Measurements from ENCODE around the gene PPIF. TPM values are rescaled to one million over a fixed set of nuclear protein-coding genes. Genes with fewer than 3 reads are reported as not detected.

PPIF gene
- total and polyA plus RNA-seq, 2 of the 4 experiments (the other 2 are of a cell fraction), result 29.2 to 130 TPM

- H3K36me3 ChIP-seq (ENCODE audit: control insufficient read depth, insufficient read depth, low read length), result peaks cover 59% of the 10 kb centered on the region
- H3K23ac ChIP-seq (ENCODE audit: low read depth, low read length), result no peak overlapping the region
- 0 out of 2 replicates have a peak, but pooled peaks cover 3% of the 10 kb centered on the region for H4K20me1 ChIP-seq (ENCODE audit: insufficient read depth, low read length)
- no peak overlapping the region for H3K9ac ChIP-seq (ENCODE audit: low read depth, low read length)
- H4K5ac ChIP-seq (ENCODE audit: low read depth, low read length), result no peak overlapping the region
- dilution Hi-C loops (cut with HindIII; ENCODE audit: low sequenced_read_pairs, unreplicated experiment) (no loop called here), intact Hi-C loops (cut with micrococcal nuclease) (no loop called here), in situ Hi-C loops (cut with MboI; ENCODE audit: low sequenced_read_pairs) (loop anchor here (25.0 kb wide), 1 partner anchor 95 kb away; no protein-coding TSS in a partner anchor)
- H3K14ac ChIP-seq (replicated peaks; ENCODE audit: low read depth, low read length), result no peak overlapping the region
- TF ChIP-seq POLR2A (IDR thresholded peaks at IDR 0.05; ENCODE audit: low read depth, low read length) (no peak), BHLHE40 (IDR thresholded peaks at IDR 0.05; ENCODE audit: low read depth, low read length) (no peak), MXI1 (IDR thresholded peaks at IDR 0.05; ENCODE audit: borderline replicate concordance, low read depth, low read length) (no peak), SMC3 (IDR thresholded peaks at IDR 0.05; ENCODE audit: low read depth, low read length) (no peak), MAZ (IDR thresholded peaks at IDR 0.05; ENCODE audit: borderline replicate concordance, low read depth, low read length) (no peak), CEBPB (IDR thresholded peaks at IDR 0.05; ENCODE audit: low read depth, low read length) (no peak), CHD1 (IDR thresholded peaks at IDR 0.05; ENCODE audit: low read depth, low read length) (no peak), CTCF (conservative IDR thresholded peaks at IDR 0.05; ENCODE audit: low read depth, low read length) (no peak), USF2 (IDR thresholded peaks at IDR 0.05; ENCODE audit: low read depth, low read length) (no peak)
- H3K4ac ChIP-seq (ENCODE audit: low read depth, low read length), result no peak overlapping the region
- H3K4me1 ChIP-seq (ENCODE audit: control insufficient read depth, insufficient read depth, low read length), result peaks cover 3% of the 10 kb centered on the region; the same call in 1 of the 2 replicates
- no peak overlapping the region for H2BK120ac ChIP-seq (ENCODE audit: low read depth, low read length)
- H2BK5ac ChIP-seq (ENCODE audit: low read depth, low read length, poor library complexity, severe bottlenecking), result no peak overlapping the region
- ChIA-PET CTCF (no interaction called here), POLR2A (ENCODE audit: unreplicated experiment) (no interaction called here)
- WGBS, 2 experiments (ENCODE audit: extremely low coverage in 2 of 2, insufficient read length in 1 of 2), result 85% methylated on average over 4 of the region's 6 CpGs; no CpG with 5 or more reads in 1 of the 2 experiments
- DNase-seq, result no peak
- no peak overlapping the region for H3K4me3 ChIP-seq (ENCODE audit: insufficient read depth, low read depth, low read length)
- H3K27me3 ChIP-seq (ENCODE audit: control insufficient read depth, insufficient read depth, low read length), result no peaks in the 10 kb centered on the region
- H3K56ac ChIP-seq (ENCODE audit: extremely low read depth, insufficient read depth, low read length), result no peak overlapping the region
- H3K79me1 ChIP-seq (ENCODE audit: low read depth in 1 of 2, low read length in 2 of 2), result peaks cover 43 to 55% of the 10 kb centered on the region in 2 experiments
- peaks cover 8% of the 10 kb centered on the region; the same call in 1 of the 2 replicates for H3K9me1 ChIP-seq (ENCODE audit: insufficient read depth, low read length)
- H4K91ac ChIP-seq (ENCODE audit: insufficient read depth, low read depth, low read length), result no peak overlapping the region
- no peak overlapping the region for H2BK15ac ChIP-seq (ENCODE audit: low read depth, low read length)
- no peak overlapping the region for H2BK20ac ChIP-seq (ENCODE audit: low read depth, low read length)
- H4K8ac ChIP-seq (ENCODE audit: low read depth in 2 of 2, low read length in 2 of 2), result no peak overlapping the region
- no peak overlapping the region for H3K18ac ChIP-seq (ENCODE audit: low read depth, low read length)
- no peak overlapping the region for H2AFZ ChIP-seq (replicated peaks; ENCODE audit: low read length, poor library complexity)
- no peak overlapping the region for H2AK5ac ChIP-seq (ENCODE audit: low read depth, low read length)
- no peak overlapping the region for H3K4me2 ChIP-seq (ENCODE audit: low read depth, low read length)
- no TSS peak for BruUV-seq (replicated peaks)
- ATAC-seq (ENCODE audit: low read depth), result no peak
- no peak overlapping the region for H2AK9ac ChIP-seq (replicated peaks; ENCODE audit: low read depth, low read length, poor library complexity)
- H3K9me3 ChIP-seq (ENCODE audit: control insufficient read depth, insufficient read depth, low read length), result no peaks in the 10 kb centered on the region
- H3K27ac ChIP-seq (ENCODE audit: insufficient read depth, low read length), result no peak overlapping the region
Observed at GRCh38 chr10:79392506-79393176, 45.4 kb downstream of the PPIF start.
